ENCODE measurements around the gene DEFB108B.
"Not testable (repeated sequence)": the region's sequence is repeated elsewhere in the genome, so short reads cannot be mapped to it uniquely, and the experiment has no call there.

DEFB108B gene

GRCh38 chr11:71829247-71829646 lies 3.8 kb upstream of the DEFB108B start:
- H3K4me3 ChIP-seq (ENCODE audit: extremely low read depth, insufficient read depth, low read length, poor library complexity, severe bottlenecking); H3K36me3 ChIP-seq (ENCODE audit: control insufficient read depth, insufficient read depth, low read length); H3K27ac ChIP-seq (ENCODE audit: low read depth, low read length, severe bottlenecking); H3K4me1 ChIP-seq (ENCODE audit: control insufficient read depth, insufficient read depth, low read length, poor library complexity, severe bottlenecking); H3K9me3 ChIP-seq (ENCODE audit: control insufficient read depth, low read length): not testable (repeated sequence)
- WGBS, 2 experiments (ENCODE audit: insufficient coverage in 2 of 2), result no CpG with 5 or more reads among the region's 3 CpGs

- not testable (repeated sequence) for H3K4me1 ChIP-seq (ENCODE audit: control insufficient read depth, insufficient read depth, low read length, poor library complexity, severe bottlenecking); H3K9me3 ChIP-seq (ENCODE audit: control insufficient read depth, low read length); H3K27ac ChIP-seq (ENCODE audit: low read depth, low read length, severe bottlenecking); H3K36me3 ChIP-seq (ENCODE audit: control insufficient read depth, insufficient read depth, low read length); H3K4me3 ChIP-seq (ENCODE audit: extremely low read depth, insufficient read depth, low read length, poor library complexity, severe bottlenecking)
- no CpG with 5 or more reads among the region's 3 CpGs for WGBS, 2 experiments (ENCODE audit: insufficient coverage in 2 of 2)
Observed at GRCh38 chr11:71829686-71830085, 3.3 kb upstream of the DEFB108B start.

- H3K4me1 ChIP-seq (ENCODE audit: control insufficient read depth, insufficient read depth, low read length, poor library complexity, severe bottlenecking); H3K36me3 ChIP-seq (ENCODE audit: control insufficient read depth, insufficient read depth, low read length); H3K9me3 ChIP-seq (ENCODE audit: control insufficient read depth, low read length); H3K27ac ChIP-seq (ENCODE audit: low read depth, low read length, severe bottlenecking); H3K4me3 ChIP-seq (ENCODE audit: extremely low read depth, insufficient read depth, low read length, poor library complexity, severe bottlenecking): not testable (repeated sequence)
- WGBS, 2 experiments (ENCODE audit: insufficient coverage in 2 of 2), result 91 to 96% methylated on average over 5 to 6 of the region's 6 CpGs
Observed at GRCh38 chr11:71842720-71843119, 9.7 kb downstream of the DEFB108B start.

- not testable (repeated sequence) for H3K4me1 ChIP-seq (ENCODE audit: control insufficient read depth, insufficient read depth, low read length, poor library complexity, severe bottlenecking); H3K36me3 ChIP-seq (ENCODE audit: control insufficient read depth, insufficient read depth, low read length); H3K9me3 ChIP-seq (ENCODE audit: control insufficient read depth, low read length); H3K4me3 ChIP-seq (ENCODE audit: extremely low read depth, insufficient read depth, low read length, poor library complexity, severe bottlenecking); H3K27ac ChIP-seq (ENCODE audit: low read depth, low read length, severe bottlenecking)
- WGBS, 2 experiments (ENCODE audit: insufficient coverage in 2 of 2), result 90 to 98% methylated on average over 4 of the region's 4 CpGs
Observed at GRCh38 chr11:71843355-71843754, 10.4 kb downstream of the DEFB108B start.

GRCh38 chr11:71843858-71844257 lies 10.9 kb downstream of the DEFB108B start:
- H3K27ac ChIP-seq (ENCODE audit: low read depth, low read length, severe bottlenecking), result no peak overlapping the region
- H3K4me3 ChIP-seq (ENCODE audit: extremely low read depth, insufficient read depth, low read length, poor library complexity, severe bottlenecking), result no peak overlapping the region
- 61 to 65% methylated on average over 6 to 9 of the region's 15 CpGs for WGBS, 2 experiments (ENCODE audit: insufficient coverage in 2 of 2)
- H3K4me1 ChIP-seq (ENCODE audit: control insufficient read depth, insufficient read depth, low read length, poor library complexity, severe bottlenecking), result no peaks in the 10 kb centered on the region
- H3K9me3 ChIP-seq (ENCODE audit: control insufficient read depth, low read length), result no peaks in the 10 kb centered on the region
- H3K36me3 ChIP-seq (ENCODE audit: control insufficient read depth, insufficient read depth, low read length), result no peaks in the 10 kb centered on the region

- not testable (repeated sequence) for H3K4me1 ChIP-seq (ENCODE audit: control insufficient read depth, insufficient read depth, low read length, poor library complexity, severe bottlenecking); H3K27ac ChIP-seq (ENCODE audit: low read depth, low read length, severe bottlenecking); H3K36me3 ChIP-seq (ENCODE audit: control insufficient read depth, insufficient read depth, low read length); H3K9me3 ChIP-seq (ENCODE audit: control insufficient read depth, low read length); H3K4me3 ChIP-seq (ENCODE audit: extremely low read depth, insufficient read depth, low read length, poor library complexity, severe bottlenecking)
- WGBS, 2 experiments (ENCODE audit: insufficient coverage in 2 of 2), result no CpG with 5 or more reads among the region's 2 CpGs
Observed at GRCh38 chr11:71853895-71854294, 20.9 kb downstream of the DEFB108B start.

- WGBS, 2 experiments (ENCODE audit: insufficient coverage in 2 of 2), result 92 to 100% methylated on average over 2 of the region's 2 CpGs
- not testable (repeated sequence) for H3K27ac ChIP-seq (ENCODE audit: low read depth, low read length, severe bottlenecking)
Observed at GRCh38 chr11:71855880-71856279, 22.9 kb downstream of the DEFB108B start.

GRCh38 chr11:71860835-71861234 lies 27.8 kb downstream of the DEFB108B start:
- H3K36me3 ChIP-seq (ENCODE audit: control insufficient read depth, insufficient read depth, low read length); H3K27ac ChIP-seq (ENCODE audit: low read depth, low read length, severe bottlenecking); H3K4me1 ChIP-seq (ENCODE audit: control insufficient read depth, insufficient read depth, low read length, poor library complexity, severe bottlenecking); H3K9me3 ChIP-seq (ENCODE audit: control insufficient read depth, low read length); H3K4me3 ChIP-seq (ENCODE audit: extremely low read depth, insufficient read depth, low read length, poor library complexity, severe bottlenecking): not testable (repeated sequence)
- no CpG with 5 or more reads among the region's 3 CpGs for WGBS, 2 experiments (ENCODE audit: insufficient coverage in 2 of 2)

More at GRCh38 chr11:71855880-71856279, 22.9 kb downstream of the DEFB108B start:
- H3K36me3 ChIP-seq (ENCODE audit: control insufficient read depth, insufficient read depth, low read length); H3K9me3 ChIP-seq (ENCODE audit: control insufficient read depth, low read length); H3K4me1 ChIP-seq (ENCODE audit: control insufficient read depth, insufficient read depth, low read length, poor library complexity, severe bottlenecking); H3K4me3 ChIP-seq (ENCODE audit: extremely low read depth, insufficient read depth, low read length, poor library complexity, severe bottlenecking): not testable (repeated sequence)

GRCh38 chr11:71863978-71864627 lies 31.1 kb downstream of the DEFB108B start:
- not testable (repeated sequence) for H3K36me3 ChIP-seq (ENCODE audit: control insufficient read depth, insufficient read depth, low read length); H3K27ac ChIP-seq (ENCODE audit: low read depth, low read length, severe bottlenecking); H3K4me3 ChIP-seq (ENCODE audit: extremely low read depth, insufficient read depth, low read length, poor library complexity, severe bottlenecking); H3K4me1 ChIP-seq (ENCODE audit: control insufficient read depth, insufficient read depth, low read length, poor library complexity, severe bottlenecking); H3K9me3 ChIP-seq (ENCODE audit: control insufficient read depth, low read length)
- 85 to 89% methylated on average over 1 to 2 of the region's 3 CpGs for WGBS, 2 experiments (ENCODE audit: insufficient coverage in 2 of 2)

GRCh38 chr11:71867209-71867608 lies 34.2 kb downstream of the DEFB108B start:
- not testable (repeated sequence) for H3K4me1 ChIP-seq (ENCODE audit: control insufficient read depth, insufficient read depth, low read length, poor library complexity, severe bottlenecking); H3K4me3 ChIP-seq (ENCODE audit: extremely low read depth, insufficient read depth, low read length, poor library complexity, severe bottlenecking); H3K36me3 ChIP-seq (ENCODE audit: control insufficient read depth, insufficient read depth, low read length); H3K27ac ChIP-seq (ENCODE audit: low read depth, low read length, severe bottlenecking); H3K9me3 ChIP-seq (ENCODE audit: control insufficient read depth, low read length)
- no CpG with 5 or more reads among the region's 1 CpG for WGBS, 2 experiments (ENCODE audit: insufficient coverage in 2 of 2)

GRCh38 chr11:71869931-71870330 lies 36.9 kb downstream of the DEFB108B start:
- H3K27ac ChIP-seq (ENCODE audit: low read depth, low read length, severe bottlenecking); H3K4me3 ChIP-seq (ENCODE audit: extremely low read depth, insufficient read depth, low read length, poor library complexity, severe bottlenecking); H3K36me3 ChIP-seq (ENCODE audit: control insufficient read depth, insufficient read depth, low read length); H3K9me3 ChIP-seq (ENCODE audit: control insufficient read depth, low read length); H3K4me1 ChIP-seq (ENCODE audit: control insufficient read depth, insufficient read depth, low read length, poor library complexity, severe bottlenecking): not testable (repeated sequence)
- WGBS, 2 experiments (ENCODE audit: insufficient coverage in 2 of 2), result 90 to 100% methylated on average over 2 of the region's 3 CpGs
